Heart left ventricle (tissue), 13 donors: Measurements from ENCODE around the gene TMEM138.

ENCODE experiments used
- POLR2A ChIP-seq, 2 donors: fragments of 450-650 bp; IDR thresholded peaks; one replicate each; pipeline ENCODE4 v1.6.1; 2017; ENCODE audit warnings: antibody characterized with exemption in 2 of 2, mild to moderate bottlenecking in 2 of 2, moderate library complexity in 2 of 2
- TF ChIP-seq, protein P1 (sequence below), 12 donors: fragments of 200-600 bp; sonication (generic) in 4 of 12; IDR thresholded peaks; one replicate each; pipeline versions ENCODE4 v1.5.0 to v1.8.0; 2018 to 2022; ENCODE audit warnings: antibody characterized with exemption in 12 of 12, mild to moderate bottlenecking in 5 of 12
- donor health status: ischemic (EF 13 %, LVEDD 7.1; RV severe dilation, severe dysfunction).
- donor health status: DM: no; HTN: yes; CAD: no.
- donor health status: DM: no; HTN: no; CAD: no.
- donor health status: ischemic (EF 25% LVEDD 6.9; RV normal size, moderate dysfunction).
- donor health status: ischemic (EF 25% LVEDD 5.7; RV mildly dilated, moderate dysfunction).
- donor health status: ischemic (EF 35%, LVEDD 5.7; RV mildly dilated, moderate dysfunction).
- donor health status: nonischemic (EF 11% LVEDD 7.7; RV severe dilation, severe dysfunction).
- donor health status: DM: yes; HTN: yes; CAD: no.
- donor health status: PGD.
- donor health status: ischemic (EF 29% LVEDD 5.4; RV normal size, mild dysfunction).
- donor health status: nonischemic (EF 23%, LVEDD 6.1; RV moderate dilation, normal function).

DNA sequence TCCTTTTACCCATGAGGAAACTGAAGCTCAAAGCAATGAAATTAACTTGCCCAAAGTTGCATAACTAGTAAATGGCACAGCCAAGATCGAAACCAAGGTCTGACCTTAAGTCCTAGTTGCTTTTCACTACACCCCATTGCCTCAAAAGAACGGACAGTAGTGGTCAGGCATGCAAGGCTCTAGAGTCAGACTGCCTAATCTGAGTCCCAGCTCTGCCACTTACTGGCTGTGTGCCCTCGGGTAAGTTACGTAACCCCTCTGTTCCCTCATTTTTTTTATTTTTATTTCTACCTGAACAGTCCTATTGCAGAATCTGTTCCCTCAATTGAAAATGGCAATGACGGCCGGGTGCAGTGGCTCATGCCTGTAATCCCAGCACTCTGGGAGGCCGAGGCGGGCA is 10.1 kb upstream of the TMEM138 start:
- TF ChIP-seq POLR2A (IDR thresholded peaks at IDR 0.05), result no peak
- TF ChIP-seq, protein P1, sequence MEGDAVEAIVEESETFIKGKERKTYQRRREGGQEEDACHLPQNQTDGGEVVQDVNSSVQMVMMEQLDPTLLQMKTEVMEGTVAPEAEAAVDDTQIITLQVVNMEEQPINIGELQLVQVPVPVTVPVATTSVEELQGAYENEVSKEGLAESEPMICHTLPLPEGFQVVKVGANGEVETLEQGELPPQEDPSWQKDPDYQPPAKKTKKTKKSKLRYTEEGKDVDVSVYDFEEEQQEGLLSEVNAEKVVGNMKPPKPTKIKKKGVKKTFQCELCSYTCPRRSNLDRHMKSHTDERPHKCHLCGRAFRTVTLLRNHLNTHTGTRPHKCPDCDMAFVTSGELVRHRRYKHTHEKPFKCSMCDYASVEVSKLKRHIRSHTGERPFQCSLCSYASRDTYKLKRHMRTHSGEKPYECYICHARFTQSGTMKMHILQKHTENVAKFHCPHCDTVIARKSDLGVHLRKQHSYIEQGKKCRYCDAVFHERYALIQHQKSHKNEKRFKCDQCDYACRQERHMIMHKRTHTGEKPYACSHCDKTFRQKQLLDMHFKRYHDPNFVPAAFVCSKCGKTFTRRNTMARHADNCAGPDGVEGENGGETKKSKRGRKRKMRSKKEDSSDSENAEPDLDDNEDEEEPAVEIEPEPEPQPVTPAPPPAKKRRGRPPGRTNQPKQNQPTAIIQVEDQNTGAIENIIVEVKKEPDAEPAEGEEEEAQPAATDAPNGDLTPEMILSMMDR (IDR thresholded peaks at IDR 0.05), result no peak
